Dermis microvascular lymphatic vessel endothelial cell (primary cell): Measurements from ENCODE around the gene TSEN2. TPM values are rescaled to one million over a fixed set of nuclear protein-coding genes. Genes with fewer than 3 reads are reported as not detected.
"Not testable (repeated sequence)": the region's sequence is repeated elsewhere in the genome, so short reads cannot be mapped to it uniquely, and the experiment has no call there.

ENCODE experiments used
- DNase-seq, 2 donors: peaks; one replicate each; pipeline versions ENCODE4 v3.0.0 to v3.0.0-alpha.2; 2010; ENCODE audit warnings: low read depth in 2 of 2
- total RNA-seq: library from RNA; depleted of rRNA; stranded (reverse); fragments of >200 nt; gene quantifications from 2 replicates; pipeline ENCODE4 v1.2.1, GENCODE V29; 2014

TSEN2 gene
- total RNA-seq, 1 donor from 2014 or later = 7.7 TPM

DNA sequence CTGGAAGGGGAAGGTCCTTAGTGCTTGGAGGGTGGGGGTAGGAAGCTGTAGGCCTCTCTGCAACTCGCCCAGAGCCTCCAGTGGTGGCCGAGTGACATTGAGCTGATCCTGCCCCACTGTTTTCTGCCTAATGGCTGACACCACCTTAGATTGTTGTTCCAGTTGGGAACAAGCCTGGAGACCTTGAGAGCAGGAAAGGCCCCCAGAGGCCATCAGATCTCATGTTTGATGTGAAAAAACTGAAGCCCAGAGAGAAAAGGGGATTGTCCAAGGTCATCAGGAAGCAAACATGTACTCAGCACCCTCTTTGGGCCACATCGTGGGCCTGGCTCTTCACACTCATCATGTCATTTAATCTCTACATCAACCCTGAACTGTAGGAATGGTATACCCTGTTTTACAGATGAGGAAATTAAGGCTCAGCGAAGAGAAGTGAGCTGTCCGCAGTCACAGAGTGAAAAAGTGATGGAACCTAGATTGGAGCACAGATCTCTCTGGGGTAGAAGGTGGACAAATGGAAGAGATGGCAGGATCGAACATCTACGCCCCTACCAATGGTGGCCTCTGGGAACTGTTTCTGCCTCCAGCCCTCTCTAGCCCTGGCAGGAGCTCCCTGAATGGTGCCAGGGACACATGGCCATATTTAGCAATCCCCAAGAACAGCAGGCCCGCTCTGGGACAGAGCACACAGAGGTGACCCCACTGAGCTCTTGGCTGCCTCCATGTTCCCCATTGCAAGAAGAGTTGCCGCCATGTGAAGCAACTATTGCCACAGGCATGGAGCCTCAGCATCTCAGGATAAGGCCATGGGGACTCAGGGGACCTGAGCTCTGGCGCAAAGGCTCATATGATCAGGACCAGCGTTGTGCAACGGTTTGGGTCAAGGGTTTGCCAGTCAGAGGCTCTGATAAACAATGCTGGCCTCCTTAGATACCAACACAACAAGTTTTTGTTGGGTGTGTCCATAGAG is 31.6 kb upstream of the TSEN2 start:
- no peak for DNase-seq

GRCh38 chr3:12454076-12454815 is 30.0 kb upstream of the TSEN2 start:
- no peak for DNase-seq

- DNase-seq = no peak
Observed at GRCh38 chr3:12454816-12455121, 29.5 kb upstream of the TSEN2 start.

- no peak for DNase-seq
Observed at GRCh38 chr3:12455740-12456139, 28.5 kb upstream of the TSEN2 start.

DNA sequence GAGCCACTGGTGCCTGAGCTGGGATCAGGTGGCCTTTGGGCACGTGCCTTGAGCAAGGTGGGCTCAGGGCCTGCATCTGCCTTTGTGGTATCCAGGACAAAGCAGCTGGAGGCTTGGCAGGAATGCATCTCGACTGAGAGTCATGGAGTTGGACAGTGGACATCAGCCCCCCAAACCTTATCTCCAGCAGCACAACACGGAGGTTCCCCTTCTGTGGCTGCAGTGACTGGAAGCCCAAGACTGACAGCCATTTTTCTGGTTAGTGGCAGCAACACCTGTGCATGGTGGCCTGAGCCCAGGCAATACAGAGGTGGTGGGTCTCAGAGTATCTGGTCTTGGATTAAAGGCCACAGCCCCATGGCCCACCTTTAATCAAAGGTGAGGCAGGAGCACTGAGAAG is 27.8 kb upstream of the TSEN2 start:
- no peak for DNase-seq

- DNase-seq = not testable (repeated sequence)
Observed at GRCh38 chr3:12457380-12457779, 26.9 kb upstream of the TSEN2 start.

DNA sequence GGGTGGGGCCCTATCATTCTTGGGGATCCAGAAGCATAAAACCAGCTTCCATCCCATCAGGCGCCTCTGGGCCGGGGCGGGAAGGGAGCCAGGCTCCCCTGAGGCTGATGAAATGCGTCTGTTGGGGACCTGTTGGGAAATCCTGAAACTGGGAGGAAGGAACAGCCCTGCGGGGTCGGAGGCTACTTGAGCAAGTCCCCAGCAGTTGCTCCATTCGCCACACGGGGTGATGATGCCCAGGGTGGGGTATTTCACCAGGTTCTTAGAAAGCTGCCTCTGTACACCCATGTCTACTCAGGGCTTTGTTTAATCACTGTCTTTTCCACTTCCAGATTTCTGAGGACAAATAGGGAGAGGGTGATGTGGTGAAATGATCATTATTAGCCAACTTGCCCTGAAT is 25.4 kb upstream of the TSEN2 start:
- no peak for DNase-seq

DNA sequence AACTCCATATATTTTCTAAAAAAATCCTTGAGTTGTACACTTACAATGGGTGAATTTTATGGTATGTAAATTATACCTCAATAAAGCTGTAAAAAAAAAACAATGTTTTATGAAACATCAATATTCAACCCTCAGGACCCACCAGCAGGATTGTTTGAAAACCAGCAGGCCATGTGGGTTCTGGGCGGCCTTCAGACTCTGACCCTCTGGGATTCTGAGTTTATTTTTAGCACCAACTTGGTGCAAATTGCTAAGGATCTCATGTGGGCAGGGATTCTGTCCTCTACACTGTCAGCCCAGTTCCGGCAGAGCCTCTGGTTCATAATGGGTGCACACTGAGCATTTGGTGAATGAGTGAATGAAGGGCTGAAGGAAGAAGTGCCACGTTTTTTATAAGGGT is 24.2 kb upstream of the TSEN2 start:
- DNase-seq = no peak

- DNase-seq = no peak
Observed at GRCh38 chr3:12461097-12461649, 23.1 kb upstream of the TSEN2 start.

DNA sequence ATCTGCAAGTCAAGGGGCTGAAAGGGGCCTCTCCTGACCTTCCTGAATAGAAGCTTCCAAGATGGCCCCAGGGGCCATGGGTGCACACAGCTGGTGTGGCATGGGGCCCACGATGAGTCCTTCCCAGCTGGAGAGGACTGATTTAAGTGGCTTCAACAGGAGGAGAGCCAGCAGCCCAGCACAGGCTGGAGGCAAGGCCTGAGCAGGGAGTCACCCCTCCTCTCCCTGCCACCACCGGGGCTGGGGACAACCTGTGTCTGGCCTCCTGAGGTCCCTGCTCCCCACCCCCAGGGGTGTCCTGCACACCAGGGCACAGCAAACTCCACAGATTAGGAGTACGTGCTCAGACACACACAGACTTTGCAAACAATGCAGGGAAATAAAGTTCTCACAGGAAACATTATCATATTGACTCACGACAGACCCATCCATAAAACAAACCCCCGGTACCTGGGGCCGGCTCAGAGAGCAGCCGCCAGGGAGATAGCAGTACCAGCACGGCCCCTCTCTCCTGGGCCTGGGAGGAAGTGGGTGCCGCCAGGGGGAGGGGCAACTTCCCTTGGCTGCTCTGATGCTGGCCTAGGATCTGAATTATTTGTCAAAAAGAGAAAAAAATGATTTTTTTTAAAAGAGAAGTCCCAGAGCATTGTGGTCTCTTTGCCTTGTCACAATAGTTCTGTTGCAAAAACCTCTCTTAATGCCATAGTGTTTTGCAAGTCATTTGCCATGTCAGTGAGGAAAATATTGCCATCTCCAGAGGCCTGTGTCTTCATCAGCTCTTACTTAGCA is 21.9 kb upstream of the TSEN2 start:
- peak; percentile 39 to 63 for DNase-seq

DNA sequence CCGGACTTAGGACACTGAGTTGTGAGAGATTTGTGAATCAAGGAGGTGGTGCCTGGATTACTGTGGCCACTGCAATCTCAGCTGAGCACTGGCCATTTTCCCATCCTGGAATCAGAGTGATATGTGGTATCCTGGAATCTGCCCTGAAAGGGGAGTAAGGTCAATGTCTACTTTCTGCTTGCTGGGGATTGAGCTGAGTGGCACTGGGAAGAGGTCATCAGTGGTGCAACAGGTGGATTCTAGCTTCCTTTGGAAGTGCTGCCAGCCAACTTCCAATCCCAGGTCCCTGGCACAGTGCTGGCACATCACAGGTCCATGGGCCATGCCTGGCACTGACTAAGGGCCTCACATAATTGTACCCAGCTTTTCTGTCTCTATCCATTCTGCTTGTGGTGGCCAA is 20.6 kb upstream of the TSEN2 start:
- DNase-seq = no peak

GRCh38 chr3:12464181-12464580 is 20.1 kb upstream of the TSEN2 start:
- DNase-seq = no peak

DNA sequence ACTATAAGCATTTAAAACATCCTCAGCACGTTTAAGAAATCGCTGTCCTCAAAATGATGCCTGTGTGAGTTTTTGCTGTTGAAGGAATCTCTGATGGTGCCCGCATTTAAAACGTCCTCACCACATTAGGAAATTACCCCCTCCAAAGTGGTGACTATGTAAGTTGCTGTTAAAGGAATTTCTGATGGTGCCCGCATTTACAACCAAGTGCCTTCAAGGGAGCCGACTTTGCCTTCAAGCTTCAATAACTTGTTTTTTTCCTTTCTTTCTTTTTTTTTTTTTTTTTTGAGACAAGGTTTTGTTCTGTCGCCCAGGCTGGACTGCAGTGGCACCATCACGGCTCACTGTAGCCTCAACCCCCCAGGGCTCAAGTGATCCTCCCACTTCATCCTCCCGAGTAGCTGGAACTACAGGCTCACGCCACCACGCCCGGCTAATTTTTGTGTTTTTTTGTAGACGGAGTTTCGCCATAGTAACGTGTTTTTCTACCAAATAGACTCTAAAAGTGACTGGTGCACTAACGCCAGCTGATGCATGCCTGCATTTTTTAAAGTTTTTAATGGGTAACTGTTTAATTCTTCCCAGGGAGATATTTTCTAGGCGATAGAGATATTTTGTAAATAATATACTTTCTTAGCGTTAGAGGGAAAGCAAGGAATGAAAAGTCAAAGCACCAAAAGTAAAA is 19.0 kb upstream of the TSEN2 start:
- no peak for DNase-seq

DNA sequence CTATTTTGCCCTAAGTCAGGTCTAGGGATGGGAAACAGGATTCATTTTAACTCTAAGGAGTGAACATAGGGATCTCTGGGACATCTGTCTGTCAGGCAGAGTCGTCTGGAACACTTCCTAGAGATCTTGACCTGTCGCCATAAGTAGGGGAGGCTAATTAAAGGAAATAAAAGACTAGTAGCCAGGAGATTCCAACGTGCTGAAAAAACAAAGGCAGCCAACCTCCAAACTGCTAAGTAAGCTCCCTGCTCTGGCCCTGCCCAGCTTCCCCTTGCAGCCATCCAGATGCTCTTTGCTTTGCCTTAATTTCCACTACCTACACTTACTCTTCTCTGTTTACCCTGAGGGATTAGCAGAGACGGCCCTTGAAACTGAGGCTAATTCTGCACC is 18.4 kb upstream of the TSEN2 start:
- DNase-seq = no peak

GRCh38 chr3:12467746-12468145 is 16.5 kb upstream of the TSEN2 start:
- no peak for DNase-seq

DNA sequence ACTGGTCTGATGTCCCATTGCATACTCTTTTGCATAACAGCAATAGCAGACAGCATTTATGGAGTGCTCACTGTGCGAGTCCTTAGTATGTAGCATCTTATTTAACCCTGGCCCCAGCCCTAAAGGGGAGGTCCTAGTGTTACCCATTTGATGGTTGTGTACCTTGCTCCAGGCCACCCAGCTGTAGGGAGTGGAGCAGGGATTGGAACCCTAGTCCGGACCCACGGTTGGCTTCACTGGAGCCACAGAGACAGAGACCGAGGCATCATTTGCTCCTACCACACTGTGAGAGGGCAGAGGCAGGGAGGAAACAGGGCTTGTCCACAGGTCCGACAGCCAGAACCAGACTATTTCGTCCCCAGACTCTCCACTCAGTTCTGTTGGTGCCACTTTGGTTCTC is 16.0 kb upstream of the TSEN2 start:
- DNase-seq = no peak

DNA sequence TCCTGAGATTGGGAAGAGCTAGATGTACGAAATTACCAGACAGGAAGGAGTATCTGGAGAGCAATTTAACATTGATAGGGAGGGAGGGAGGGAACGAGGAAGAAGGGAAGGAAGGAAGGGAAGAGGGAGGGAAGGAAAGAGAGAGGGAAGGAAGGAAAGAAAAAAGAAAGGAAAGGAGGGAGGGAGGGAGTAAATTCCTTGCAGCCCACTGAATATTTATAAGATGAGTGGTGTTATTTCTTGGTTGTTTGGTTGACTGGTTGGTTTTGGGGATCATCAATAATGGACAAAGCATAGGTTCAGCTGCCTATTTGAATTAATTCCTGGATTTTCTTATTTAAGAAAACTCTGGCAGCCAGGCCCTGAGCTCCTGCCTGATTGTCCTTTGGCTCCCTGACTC is 15.5 kb upstream of the TSEN2 start:
- DNase-seq = no peak

GRCh38 chr3:12469222-12469621 is 15.1 kb upstream of the TSEN2 start:
- DNase-seq = not testable (repeated sequence)

DNA sequence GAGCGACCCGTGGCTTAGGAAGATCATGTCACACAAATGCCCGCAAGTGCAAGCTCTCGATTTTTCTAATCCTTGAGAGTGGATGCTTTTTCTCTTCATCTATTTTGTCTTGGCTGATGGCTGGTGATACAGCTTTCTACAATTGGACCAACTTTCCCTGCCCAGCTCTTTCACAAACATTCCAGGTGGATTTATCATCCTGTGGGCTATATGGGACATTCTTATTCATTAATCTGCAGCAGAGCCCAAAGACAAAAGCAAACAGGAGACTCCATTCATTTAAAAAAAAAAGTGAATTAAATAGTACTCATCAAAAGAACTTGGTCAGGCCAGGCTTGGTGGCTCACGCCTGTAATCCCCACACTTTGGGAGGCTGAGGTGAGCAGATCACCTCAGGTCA is 14.2 kb upstream of the TSEN2 start:
- no peak for DNase-seq

DNA sequence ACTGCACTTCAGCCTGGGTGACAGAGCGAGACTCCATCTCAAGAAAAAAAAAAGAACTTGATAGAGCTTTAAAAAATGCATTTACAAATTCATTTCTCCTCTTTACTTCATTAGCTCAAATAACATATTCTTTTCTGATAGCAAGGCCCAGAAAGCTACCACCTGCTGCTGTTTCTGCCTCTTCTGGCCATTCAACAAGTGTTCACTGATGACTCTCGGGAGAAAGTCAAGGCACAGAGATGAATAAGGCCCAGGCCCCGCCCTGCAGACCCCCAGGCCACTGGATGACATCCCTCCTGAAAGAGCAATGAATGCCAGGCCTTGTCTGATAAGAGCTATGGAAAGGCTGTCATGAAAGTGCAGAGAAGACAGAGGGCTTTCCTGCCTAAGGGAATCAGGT is 13.6 kb upstream of the TSEN2 start:
- DNase-seq = no peak

GRCh38 chr3:12471241-12471640 is 13.0 kb upstream of the TSEN2 start:
- DNase-seq = peak in 1 of 2 donors; percentile 28
